Measurements from ENCODE around the gene NKRF. TPM values are rescaled to one million over a fixed set of nuclear protein-coding genes. Genes with fewer than 3 reads are reported as not detected.
A peak's percentile ranks its signal among the peaks of the same experiment; 100 is the strongest.

The NKRF gene
- total and polyA plus RNA-seq, 2 of the 8 experiments (the other 6 are each of a cell fraction or from before 2014, with no cell fraction given), result 3.8 to 11.4 TPM

DNA sequence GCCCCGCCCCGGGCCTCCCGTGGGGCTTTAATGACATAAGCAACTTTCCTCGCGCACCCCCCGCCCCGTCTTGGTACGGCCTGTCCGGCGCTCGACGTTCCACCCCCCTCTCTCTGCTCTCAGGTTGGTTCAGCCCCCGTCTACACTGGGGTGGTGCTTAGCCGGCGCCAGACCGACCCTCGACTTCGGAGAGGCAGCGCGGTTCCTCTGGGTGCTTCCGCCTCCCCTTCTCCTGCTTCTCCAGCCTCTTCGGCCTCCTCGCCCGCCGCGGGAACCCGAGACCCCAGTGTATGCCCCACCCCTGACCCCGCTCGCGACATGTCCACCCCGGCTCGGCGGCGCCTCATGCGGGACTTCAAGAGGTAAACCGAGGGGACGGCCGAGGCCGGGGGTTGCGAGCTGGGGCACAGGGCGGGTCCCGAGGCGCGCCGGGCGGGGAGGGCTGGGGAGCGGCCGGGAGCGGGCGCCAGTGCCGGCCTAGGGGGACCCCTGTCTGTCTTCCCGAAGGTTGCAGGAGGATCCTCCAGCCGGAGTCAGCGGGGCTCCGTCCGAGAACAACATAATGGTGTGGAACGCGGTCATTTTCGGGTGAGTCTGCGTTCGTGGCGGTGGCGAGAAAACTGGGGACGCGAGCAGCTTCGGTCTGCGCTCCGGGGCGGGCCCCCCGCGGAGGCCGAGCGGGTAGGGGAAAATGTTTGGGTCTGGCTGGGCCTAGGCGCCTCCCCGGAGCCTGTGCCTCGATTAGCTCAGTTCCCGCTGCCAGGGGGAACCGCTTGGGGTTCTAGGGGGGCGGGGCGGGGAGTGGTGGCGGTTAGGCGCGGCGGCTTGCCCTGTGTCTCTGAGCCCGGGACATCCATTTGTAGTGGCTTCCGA is 31.6 kb downstream of the NKRF start, which contains the start of gene UBE2A (continued):
- TF ChIP-seq RAD21 (IDR thresholded peaks at IDR 0.05 in 1 of 2, conservative IDR thresholded peaks at IDR 0.05 in 1 of 2; ENCODE audit: low read depth in 2 of 2, low read length in 2 of 2) (peak; percentile 4 to 21; a peak in 2 of 4 replicates), TBP (IDR thresholded peaks at IDR 0.05; ENCODE audit: low read depth, low read length) (peak; percentile 95), ZNF274 (IDR thresholded peaks at IDR 0.05; ENCODE audit: borderline replicate concordance, extremely low read depth, low read length) (no peak), RNF2 (IDR thresholded peaks at IDR 0.05; ENCODE audit: borderline replicate concordance, low read depth, low read length, missing control alignments, poor library complexity, severe bottlenecking) (no peak), CEBPB (IDR thresholded peaks at IDR 0.05; ENCODE audit: low read depth, low read length) (no peak), FOSL1 (IDR thresholded peaks at IDR 0.05; ENCODE audit: insufficient read depth, low read depth, low read length) (no peak), SIX5 (IDR thresholded peaks at IDR 0.05; ENCODE audit: low read depth, low read length) (0 out of 2 replicates have a peak, but pooled peaks have one; percentile 20), SAP30 (IDR thresholded peaks at IDR 0.05; ENCODE audit: insufficient read depth, insufficient replicate concordance, low read length) (no peak), CTBP2 (IDR thresholded peaks at IDR 0.05; ENCODE audit: borderline replicate concordance, insufficient read depth, insufficient read length, low read length) (no peak), BACH1 (IDR thresholded peaks at IDR 0.05; ENCODE audit: low read length) (peak; percentile 91), E2F6 (IDR thresholded peaks at IDR 0.05) (no peak), EGR1 (IDR thresholded peaks at IDR 0.05; ENCODE audit: borderline replicate concordance, low read depth, low read length) (no peak), CHD2 (IDR thresholded peaks at IDR 0.05; ENCODE audit: low read length) (no peak), KDM4A (IDR thresholded peaks at IDR 0.05; ENCODE audit: low read depth, low read length, severe bottlenecking) (peak; percentile 9), GABPA (IDR thresholded peaks at IDR 0.05; ENCODE audit: borderline replicate concordance, insufficient read depth, low read length) (no peak), ASH2L (IDR thresholded peaks at IDR 0.05; ENCODE audit: low read length) (peak; percentile 63), CBX5 (IDR thresholded peaks at IDR 0.05; ENCODE audit: low read depth, low read length) (no peak), SP2 (IDR thresholded peaks at IDR 0.05; ENCODE audit: low read length) (no peak), CHD1 (IDR thresholded peaks at IDR 0.05; ENCODE audit: low read depth, low read length) (peak; percentile 90)
- TF ChIP-seq, protein P1, sequence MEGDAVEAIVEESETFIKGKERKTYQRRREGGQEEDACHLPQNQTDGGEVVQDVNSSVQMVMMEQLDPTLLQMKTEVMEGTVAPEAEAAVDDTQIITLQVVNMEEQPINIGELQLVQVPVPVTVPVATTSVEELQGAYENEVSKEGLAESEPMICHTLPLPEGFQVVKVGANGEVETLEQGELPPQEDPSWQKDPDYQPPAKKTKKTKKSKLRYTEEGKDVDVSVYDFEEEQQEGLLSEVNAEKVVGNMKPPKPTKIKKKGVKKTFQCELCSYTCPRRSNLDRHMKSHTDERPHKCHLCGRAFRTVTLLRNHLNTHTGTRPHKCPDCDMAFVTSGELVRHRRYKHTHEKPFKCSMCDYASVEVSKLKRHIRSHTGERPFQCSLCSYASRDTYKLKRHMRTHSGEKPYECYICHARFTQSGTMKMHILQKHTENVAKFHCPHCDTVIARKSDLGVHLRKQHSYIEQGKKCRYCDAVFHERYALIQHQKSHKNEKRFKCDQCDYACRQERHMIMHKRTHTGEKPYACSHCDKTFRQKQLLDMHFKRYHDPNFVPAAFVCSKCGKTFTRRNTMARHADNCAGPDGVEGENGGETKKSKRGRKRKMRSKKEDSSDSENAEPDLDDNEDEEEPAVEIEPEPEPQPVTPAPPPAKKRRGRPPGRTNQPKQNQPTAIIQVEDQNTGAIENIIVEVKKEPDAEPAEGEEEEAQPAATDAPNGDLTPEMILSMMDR (IDR thresholded peaks at IDR 0.05; ENCODE audit: control extremely low read depth in 1 of 3, insufficient read depth in 1 of 3, low read depth in 1 of 3, low read length in 3 of 3), result peak in 2 of 3 experiments; percentile 26 to 29; a peak in 3 of 4 replicates

Data from H1 (cell line).